Esophagus muscularis mucosa (tissue), 4 donors: ENCODE measurements around the gene MAML3.

Source experiments
- CTCF ChIP-seq, 3 experiments: fragments of 200-600 bp in 2 of 3; fragments of 450-650 bp in 1 of 3; sonication (generic) in 2 of 3; IDR thresholded peaks; one replicate each; pipeline ENCODE4 v1.5.1; 2017 to 2019; ENCODE audit warnings: antibody characterized with exemption in 3 of 3, mild to moderate bottlenecking in 2 of 3, moderate library complexity in 1 of 3
- EP300 ChIP-seq: sonication (generic); formaldehyde crosslinking; IDR thresholded peaks from one replicate; pipeline ENCODE4 v1.6.1; 2017; ENCODE audit warnings: antibody characterized with exemption
- POLR2A ChIP-seq: fragments of 450-650 bp; IDR thresholded peaks from one replicate; pipeline ENCODE4 v1.6.1; 2017; ENCODE audit warnings: antibody characterized with exemption, moderate library complexity, mild to moderate bottlenecking, low read depth
- POLR2AphosphoS5 ChIP-seq, 2 donors: sonication (generic); formaldehyde crosslinking; IDR thresholded peaks; one replicate each; pipeline ENCODE4 v1.6.1; 2017; ENCODE audit warnings: antibody characterized with exemption in 2 of 2

DNA sequence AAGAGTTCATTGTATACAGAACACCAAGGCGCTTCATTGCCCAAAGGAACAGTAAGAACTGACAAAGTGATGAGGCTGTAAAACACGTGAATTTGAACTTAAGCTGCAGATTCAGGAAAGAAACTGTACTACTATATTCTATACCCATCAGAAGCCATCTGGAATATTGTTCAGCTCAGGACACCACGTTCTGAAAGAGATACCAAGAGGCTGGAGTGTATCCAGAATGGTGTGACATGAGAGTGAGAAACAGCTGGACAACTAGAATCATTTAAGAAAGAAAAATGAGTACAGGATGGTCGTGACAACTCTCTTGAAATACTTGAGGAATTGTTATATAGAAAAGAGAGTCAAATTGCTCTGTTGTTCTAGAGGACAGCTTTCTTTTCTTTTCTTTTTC is 393.4 kb downstream of the MAML3 start:
- TF ChIP-seq CTCF (IDR thresholded peaks at IDR 0.05), result no peak
- TF ChIP-seq POLR2AphosphoS5 (IDR thresholded peaks at IDR 0.05), result no peak
- TF ChIP-seq POLR2A, result no peak
- no peak for TF ChIP-seq EP300
